Gastrocnemius medialis (tissue), 4 donors: Measurements from ENCODE around the gene AIG1.

ENCODE experiments used
- CTCF ChIP-seq, 5 experiments: fragments of 450-650 bp in 3 of 5; fragments of 200-600 bp in 2 of 5; sonication (generic) in 2 of 5; IDR thresholded peaks in 4 of 5; conservative IDR thresholded peaks in 1 of 5; 1 replicate in 4 of 5; 2 replicates in 1 of 5; pipeline ENCODE4 v1.5.1; 2016 to 2019; ENCODE audit warnings: antibody characterized with exemption in 5 of 5, mild to moderate bottlenecking in 3 of 5, moderate library complexity in 3 of 5
- POLR2A ChIP-seq, 2 donors: fragments of 450-650 bp; IDR thresholded peaks; one replicate each; pipeline ENCODE4 v1.6.1; 2017; ENCODE audit warnings: antibody characterized with exemption in 2 of 2, mild to moderate bottlenecking in 2 of 2, moderate library complexity in 2 of 2

- no peak for TF ChIP-seq CTCF (IDR thresholded peaks at IDR 0.05 in 4 of 5, conservative IDR thresholded peaks at IDR 0.05 in 1 of 5)
- no peak for TF ChIP-seq POLR2A (IDR thresholded peaks at IDR 0.05)
Observed at GRCh38 chr6:143293523-143293922, 232.8 kb downstream of the AIG1 start.
